GM12874 (cell line): ENCODE measurements around the gene MAPK14.

Experiments used
- TF ChIP-seq, protein P1 (sequence below): IDR thresholded peaks from 2 replicates; pipeline ENCODE4 v1.5.1; 2011; ENCODE audit warnings: low read depth, mild to moderate bottlenecking, control low read depth, low read length, moderate library complexity; ENCODE audit not compliant: insufficient read depth

MAPK14 gene

DNA sequence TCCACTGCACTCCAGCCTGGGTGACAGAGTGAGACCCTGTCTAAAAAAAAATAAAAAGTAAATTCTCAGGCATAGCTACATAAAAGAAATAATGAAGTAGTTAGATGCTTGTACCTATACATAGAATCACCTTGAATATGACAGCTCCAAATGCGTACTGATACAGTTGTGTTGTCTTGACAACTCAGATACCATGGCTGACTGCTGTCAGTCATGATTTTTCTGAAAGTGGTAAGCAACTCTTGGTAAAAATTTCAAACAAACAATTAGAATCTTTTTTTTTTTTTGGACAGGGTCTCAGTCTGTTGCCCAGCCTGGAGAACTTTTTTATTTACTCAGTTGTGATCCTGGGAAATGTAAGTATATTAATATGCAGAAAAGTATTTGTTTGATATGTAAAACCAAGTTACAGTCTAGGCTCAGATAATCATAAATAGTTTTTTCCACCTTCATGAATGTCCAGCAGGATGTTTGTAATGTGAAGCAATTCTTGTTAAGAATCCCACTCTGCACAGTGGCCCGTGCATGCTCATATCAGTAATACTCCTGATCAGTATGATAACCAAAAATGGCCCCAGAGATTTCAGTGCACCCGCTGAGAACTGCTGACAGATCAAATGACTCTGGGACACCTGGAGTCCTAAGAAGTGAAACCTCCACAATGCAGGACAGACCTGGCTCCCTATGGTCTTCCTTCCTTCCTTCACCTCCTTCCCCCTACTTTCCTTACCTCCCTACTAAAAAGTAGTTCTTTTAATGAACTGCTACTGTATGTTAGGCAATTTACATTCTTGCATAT, 88.7 kb downstream of the MAPK14 start:
- TF ChIP-seq, protein P1, sequence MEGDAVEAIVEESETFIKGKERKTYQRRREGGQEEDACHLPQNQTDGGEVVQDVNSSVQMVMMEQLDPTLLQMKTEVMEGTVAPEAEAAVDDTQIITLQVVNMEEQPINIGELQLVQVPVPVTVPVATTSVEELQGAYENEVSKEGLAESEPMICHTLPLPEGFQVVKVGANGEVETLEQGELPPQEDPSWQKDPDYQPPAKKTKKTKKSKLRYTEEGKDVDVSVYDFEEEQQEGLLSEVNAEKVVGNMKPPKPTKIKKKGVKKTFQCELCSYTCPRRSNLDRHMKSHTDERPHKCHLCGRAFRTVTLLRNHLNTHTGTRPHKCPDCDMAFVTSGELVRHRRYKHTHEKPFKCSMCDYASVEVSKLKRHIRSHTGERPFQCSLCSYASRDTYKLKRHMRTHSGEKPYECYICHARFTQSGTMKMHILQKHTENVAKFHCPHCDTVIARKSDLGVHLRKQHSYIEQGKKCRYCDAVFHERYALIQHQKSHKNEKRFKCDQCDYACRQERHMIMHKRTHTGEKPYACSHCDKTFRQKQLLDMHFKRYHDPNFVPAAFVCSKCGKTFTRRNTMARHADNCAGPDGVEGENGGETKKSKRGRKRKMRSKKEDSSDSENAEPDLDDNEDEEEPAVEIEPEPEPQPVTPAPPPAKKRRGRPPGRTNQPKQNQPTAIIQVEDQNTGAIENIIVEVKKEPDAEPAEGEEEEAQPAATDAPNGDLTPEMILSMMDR = no peak

DNA sequence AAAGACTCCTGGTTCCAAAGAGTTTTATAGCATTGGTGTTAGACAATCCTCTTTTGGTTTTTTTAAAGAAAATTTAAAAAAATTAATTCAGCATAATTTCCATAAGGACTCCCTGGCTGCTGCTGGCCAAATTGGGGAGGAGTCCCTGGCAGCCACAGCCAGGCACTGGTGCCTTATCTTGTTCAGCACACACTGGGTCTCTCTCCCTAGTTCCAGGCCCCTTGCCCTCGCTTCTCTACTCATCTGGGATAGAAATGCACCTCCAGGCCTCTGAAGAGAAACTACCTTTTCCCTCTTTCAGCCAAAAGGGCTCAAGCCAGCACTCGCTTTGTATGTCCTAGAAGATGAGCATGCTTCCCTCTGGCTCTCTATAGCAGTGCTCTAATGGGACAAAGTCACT, 89.3 kb downstream of the MAPK14 start:
- TF ChIP-seq, protein P1 = no peak

DNA sequence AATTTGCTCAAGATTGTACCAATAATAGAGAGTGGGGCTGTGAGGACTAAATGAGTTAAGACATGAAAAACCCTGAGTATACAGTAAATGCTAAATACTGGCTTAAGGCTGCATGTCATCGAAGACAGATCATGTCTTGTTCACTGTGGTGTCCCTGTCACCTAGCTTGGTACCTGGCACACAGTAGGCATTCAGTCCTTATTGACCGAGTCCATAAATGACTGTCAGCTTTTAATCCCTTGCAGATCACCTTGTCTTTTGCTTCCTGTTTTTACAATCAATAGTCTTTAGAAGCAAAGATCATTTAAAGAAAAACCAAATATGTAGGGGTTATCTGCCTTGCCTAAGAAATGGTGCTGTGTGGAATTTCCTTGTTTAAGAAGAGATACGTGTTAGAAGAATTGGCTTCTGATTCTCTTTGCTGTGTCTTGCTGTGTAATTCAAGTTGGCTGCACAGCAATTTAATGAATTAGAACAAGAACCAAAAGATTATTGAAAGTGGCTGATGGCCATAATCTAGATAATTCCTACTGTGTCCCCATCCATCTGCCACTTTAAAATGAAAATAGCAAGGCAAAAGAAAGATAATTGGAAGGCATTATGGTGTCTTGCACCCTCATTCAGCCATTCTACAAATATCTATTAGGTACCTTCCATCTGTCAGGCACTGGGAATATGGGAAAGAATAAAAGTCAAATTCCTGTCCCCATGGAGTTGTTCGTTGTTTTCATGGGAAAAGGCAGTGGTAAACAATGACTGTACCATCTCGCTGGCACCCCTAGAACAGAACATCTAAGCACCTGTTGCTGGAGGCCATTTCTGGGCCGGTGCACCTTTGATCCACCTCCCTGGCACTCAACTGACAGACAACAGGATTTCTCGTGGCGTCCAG, 90.3 kb downstream of the MAPK14 start:
- TF ChIP-seq, protein P1 = no peak

DNA sequence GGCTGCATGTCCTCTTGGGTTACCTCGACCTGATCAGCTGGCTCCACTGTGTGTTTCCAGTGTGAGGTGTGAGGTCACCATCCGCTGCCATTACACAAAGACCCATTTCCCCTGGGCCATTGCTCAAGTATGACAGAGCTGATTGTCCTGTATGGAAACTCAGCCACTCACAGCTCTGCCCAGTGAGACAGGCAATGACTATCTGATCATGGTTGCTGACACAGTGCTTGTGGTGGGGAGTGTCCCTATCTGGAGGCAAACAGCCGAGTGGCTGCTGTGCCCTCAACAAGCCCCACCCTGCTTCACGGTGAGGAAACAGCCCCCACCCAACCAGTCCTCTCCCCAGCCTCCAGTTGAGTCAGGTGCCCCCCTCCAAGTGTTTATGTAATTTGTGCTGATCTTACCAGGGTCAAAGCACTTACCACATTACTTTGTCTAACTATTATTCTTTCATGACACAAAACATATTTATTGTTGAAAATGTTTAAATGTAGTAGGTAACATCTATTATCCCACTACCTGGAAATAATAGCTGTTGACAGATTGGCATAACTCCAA, 91.0 kb downstream of the MAPK14 start:
- TF ChIP-seq, protein P1 = no peak

DNA sequence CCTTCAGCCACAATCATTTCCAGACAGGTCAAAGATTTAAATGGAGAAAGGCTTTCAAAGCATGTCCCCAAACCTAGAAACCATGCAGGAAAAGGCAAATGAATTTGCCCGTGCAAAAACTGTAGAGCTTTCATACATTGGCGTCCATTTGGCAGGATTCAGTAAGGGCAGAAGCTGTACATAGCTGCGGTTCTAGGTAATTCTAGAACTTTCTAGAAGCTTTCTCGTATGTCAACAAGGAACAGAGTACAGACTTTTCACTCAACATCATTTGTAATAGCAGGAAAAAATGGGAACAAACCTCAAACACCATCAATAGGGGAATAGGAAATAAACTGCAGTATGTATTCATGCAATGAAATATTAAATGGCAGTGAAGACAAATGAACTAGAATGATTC, 91.6 kb downstream of the MAPK14 start:
- TF ChIP-seq, protein P1 = no peak

DNA sequence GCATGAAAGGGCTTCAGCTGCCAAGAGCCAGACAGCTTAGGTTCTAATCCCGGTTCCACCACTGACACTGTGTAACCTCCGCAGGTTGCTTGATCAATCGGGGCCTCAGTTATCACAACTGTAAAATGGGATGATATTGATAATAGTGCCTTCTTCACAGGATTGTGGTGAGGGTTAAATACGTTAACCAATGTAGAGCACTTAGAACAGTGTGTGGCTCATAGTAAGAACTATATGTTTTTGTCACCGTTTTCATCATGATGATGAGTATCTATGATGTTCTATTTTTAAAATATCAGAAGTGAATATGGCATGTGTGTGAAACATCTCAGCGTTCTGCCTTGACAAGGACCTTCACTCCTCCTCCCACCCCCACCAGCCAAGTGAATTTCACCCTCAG, 92.4 kb downstream of the MAPK14 start:
- TF ChIP-seq, protein P1 = no peak

DNA sequence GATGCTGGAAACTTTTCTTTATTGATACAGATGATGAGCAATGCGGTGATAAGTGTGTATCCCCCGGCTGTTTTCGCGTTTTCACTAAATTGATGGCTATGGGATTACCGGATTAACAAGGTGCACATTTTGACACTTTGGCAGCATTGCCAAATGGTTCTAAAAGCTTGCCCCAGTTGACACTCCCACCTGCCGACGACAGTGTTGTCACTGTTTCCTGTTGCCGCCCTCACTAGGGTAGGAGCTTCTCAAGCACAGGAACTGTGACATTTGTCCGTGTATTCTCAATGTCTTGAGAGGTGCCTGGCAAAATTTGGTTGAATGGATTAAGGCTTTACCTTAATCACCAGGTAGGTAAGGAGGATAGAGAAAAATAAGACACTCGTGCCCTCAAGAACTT, 92.9 kb downstream of the MAPK14 start:
- TF ChIP-seq, protein P1 = no peak
